IPS-11a (cell line): ENCODE results near the gene SPRTN.
A peak's percentile ranks its signal among the peaks of the same experiment; 100 is the strongest.

ENCODE experiments used
- H3K4me3 ChIP-seq: one replicate; pipeline ENCODE4 v1.5.1; 2013; ENCODE audit warnings: low read depth, low read length, control low read depth

Gene SPRTN, protein sequence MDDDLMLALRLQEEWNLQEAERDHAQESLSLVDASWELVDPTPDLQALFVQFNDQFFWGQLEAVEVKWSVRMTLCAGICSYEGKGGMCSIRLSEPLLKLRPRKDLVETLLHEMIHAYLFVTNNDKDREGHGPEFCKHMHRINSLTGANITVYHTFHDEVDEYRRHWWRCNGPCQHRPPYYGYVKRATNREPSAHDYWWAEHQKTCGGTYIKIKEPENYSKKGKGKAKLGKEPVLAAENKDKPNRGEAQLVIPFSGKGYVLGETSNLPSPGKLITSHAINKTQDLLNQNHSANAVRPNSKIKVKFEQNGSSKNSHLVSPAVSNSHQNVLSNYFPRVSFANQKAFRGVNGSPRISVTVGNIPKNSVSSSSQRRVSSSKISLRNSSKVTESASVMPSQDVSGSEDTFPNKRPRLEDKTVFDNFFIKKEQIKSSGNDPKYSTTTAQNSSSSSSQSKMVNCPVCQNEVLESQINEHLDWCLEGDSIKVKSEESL

DNA sequence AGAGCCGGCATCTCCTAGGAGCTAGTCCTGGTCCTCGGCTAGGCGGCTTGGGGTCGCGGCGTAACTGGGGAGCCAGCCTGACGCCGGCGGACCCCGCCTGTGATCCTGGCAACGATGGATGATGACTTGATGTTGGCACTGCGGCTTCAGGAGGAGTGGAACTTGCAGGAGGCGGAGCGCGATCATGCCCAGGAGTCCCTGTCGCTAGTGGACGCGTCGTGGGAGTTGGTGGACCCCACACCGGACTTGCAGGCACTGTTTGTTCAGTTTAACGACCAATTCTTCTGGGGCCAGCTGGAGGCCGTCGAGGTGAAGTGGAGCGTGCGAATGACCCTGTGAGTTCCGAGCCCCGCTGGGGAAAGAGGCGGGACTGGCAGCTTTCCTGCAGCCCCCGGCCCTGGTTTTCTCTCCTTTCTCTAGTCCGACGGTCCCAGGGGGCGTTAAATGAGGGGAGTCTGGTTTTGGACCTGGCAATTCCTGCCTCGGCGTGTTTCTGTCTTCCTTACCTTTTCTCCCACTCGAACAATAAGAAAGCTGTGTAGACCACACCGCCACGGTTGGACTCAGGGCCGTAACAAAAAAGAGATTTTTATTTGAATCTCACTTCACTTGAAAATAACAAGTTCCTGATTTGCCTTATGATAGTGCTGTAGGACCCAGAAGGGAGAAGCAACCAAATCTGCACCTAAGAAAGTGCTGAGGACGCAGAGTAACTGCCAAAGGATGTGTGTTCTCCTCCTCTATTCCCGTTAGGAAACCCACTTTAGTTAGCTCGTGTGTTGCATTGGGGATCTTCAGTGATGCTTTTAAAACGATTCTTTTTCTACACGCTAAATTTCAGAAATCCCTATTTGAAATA lies at the start of gene SPRTN:
Gene SPRTN (plus strand): TSS at position 24 of the 859 bp plus-strand sequence. CDS start 91 bp downstream, at position 115.
- peak within 1 kb of the TSS; percentile 100 for H3K4me3 ChIP-seq

DNA sequence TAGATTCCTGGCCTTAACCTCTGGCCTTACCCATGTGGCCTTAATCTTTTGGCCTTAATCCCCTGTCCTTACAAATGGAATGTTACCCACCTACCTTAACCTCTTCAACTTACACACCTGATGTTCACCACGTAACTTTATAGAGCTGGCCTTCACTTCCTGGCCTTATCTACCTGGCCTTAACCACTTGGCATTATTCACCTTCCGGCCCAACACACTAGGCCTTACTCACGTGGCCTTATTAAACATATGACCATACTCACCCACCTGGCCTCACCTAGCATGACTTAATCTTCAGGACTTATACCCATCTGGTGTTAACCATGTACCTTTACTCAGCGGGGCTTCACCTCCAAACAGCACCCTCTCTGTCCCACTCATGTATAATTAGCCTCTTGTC lies 42.2 kb upstream of the SPRTN start:
- no peak overlapping the region for H3K4me3 ChIP-seq

DNA sequence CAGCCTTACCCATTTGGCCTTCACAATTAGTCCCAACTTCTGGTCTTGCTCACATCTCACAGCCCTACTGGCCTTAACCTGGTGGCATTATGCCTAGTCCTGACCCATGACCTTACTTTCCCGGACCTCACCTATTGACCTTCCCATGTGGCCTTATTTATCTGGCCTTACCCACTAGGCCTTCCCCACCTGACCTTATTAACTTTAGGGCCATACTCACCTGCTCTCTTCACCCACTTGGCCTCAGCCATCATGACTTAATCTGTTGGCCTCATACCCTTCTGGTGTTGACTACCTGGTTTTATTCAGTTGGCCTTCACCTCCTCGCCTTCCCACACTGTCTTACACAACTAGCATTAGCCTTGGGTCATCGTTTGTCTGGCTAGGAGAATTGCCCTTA lies 36.1 kb upstream of the SPRTN start:
- H3K4me3 ChIP-seq: no peak overlapping the region

DNA sequence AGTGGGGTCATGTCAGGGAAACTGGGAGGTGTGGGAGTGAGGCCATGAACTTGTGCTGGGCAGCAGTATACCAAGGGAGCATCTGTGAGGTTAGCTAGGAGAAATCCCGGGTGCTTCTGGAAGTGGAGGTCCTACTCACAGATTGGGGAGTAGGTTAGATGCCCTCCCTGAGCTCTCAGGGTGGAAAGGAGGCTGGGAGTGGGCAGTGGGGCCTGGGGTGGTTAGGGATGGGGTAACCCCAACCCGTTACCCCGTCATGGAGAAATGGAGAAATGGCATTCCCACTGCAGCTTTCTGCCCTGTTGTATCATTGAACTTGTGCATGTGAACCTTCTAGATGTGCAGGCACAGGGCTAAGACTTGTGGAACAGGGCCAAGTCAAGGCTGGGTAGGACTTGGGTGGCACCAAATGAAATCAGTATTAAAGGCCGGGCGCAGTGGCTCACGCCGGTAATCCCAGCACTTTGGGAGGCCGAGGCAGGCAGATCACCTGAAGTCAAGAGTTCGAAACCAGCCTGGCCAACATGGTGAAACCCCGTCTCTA lies 27.6 kb upstream of the SPRTN start:
- H3K4me3 ChIP-seq: no peak overlapping the region

DNA sequence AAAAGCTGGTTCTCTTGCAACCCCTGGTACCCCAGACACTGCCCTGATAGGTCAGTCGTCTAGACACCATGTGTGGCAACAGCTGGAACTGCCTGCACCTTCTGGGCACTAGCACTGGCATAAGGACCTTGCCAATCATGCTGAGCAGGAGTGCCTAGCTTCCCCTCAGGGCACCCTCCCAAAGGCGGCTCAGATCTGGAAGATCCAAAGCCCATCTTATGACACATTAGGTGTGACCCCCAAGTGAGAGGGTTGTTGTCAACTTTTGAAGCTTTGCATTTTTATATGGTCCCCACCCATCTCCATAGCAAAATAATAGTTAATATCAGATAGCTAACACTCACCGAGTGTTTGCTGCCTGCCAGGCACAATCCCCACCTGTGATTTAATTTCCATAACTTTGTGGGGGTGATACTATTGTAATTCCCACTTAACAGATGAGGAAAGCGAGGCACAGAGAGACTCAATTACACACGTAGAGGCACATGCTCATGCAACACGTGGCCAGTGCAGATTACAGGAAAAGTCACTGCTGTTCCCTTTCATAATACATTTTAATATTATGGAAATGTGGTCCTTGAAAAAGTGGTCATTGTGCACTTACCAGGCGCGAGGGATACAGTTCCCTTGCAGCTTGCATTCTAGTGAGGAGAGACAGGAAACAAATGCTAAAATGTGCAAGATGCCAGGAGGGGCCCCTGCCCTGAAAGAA lies 26.2 kb upstream of the SPRTN start:
- no peak overlapping the region for H3K4me3 ChIP-seq

DNA sequence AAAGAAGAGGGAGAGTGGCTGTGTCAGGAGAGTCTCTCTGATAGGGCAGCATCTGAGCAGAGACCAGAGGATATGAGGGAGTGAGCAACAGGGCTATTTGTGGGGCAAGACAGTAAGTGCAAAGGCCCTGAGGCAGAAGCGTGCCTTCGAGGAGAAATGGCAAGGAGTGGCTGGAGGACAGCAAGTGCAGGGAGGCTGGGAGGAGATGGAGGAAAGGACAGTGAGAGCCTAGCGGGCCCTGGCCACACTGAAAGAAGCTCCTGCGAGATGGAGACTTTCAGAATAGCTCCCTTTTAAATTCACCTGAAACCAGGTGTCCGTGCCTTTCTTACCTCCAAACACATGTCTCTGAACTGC lies 25.7 kb upstream of the SPRTN start:
- no peak overlapping the region for H3K4me3 ChIP-seq

DNA sequence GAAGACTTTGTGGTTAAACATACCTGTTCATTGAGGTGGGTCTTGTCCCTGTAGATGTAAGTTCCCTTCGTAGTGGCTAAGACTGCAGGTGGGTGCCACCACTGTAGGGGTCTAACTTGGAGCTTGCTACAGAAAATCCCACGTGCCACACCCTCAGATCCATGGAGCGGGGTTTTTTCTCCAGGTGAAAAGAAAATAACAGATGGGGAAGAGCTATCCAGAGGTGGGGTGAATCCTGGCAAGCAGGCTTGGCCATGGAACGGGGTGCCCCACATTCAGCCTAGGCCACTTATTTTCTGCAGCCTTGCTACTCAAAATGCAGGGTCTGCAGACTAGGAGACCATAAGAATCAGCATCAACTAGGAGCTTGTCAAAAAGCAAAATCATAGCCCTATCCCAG lies 24.4 kb upstream of the SPRTN start:
- no peak overlapping the region for H3K4me3 ChIP-seq

DNA sequence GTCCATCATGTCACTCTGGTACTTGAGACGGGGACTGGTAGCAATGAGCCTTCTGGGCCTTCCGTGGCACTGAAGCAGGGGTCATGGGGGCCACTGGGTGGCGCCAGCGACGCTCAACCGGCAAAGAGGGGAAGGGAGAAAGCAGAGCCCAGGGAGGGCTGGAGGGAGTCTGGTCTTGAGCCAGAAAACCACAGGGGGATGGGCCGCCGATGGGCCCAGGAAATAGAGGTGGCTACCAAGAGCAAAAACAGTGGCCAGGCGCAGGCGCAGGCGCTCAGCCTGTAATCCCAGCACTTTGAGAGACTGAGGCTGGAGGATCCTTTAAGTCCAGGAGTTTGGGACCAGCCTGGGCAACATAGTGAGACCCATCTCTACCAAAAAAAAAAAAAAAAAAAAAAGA lies 22.2 kb upstream of the SPRTN start:
- no peak overlapping the region for H3K4me3 ChIP-seq

DNA sequence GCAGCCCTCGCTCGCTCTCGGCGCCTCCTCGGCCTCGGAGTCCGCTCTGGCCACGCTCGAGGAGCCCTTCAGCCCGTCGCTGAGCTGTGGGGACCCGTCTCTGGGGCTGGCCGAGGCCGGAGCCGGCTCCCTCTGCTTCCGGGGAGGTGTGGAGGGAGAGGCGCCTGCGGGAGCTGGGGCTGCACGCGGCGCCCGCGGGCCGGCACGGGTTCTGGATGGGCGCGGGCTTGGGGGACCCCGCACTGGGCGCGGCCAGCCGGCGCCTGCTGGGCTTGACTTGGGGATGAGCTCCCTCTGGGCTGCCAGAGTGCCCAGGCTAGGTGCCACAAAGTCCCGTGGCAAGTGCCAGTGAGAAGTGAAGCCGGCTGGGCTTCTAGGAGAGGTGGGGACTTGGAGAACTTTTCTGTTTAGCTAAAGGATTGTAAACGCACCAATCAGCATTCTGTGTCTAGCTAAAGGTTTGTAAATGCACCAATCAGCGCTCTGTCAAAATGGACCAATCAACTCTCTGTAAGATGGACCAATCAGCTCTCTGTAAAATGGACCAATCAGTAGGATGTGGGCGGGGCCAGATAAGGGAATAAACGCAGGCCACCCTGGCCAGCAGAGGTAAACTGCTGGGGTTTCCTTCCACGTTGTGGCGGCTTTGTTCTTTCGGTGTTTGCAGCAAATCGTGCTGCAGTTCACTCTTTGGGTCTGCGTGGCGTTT lies 20.6 kb upstream of the SPRTN start:
- H3K4me3 ChIP-seq: no peak overlapping the region

DNA sequence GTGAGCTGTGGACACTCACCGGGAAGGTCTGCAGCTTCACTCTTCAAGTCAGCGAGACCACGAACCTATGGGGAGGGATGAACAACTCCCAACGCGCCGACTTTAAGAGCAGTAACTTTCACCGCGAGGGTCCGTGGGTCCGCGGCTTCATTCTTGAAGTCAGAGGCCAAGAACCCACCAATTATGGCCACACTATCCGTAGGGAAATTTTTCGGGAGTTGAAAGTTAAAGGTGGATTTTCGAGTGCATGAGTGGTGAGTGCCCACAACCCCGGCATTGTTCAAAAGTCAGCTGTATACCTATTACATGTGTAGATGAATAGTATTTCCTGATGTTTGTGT lies 20.1 kb upstream of the SPRTN start:
- no peak overlapping the region for H3K4me3 ChIP-seq

DNA sequence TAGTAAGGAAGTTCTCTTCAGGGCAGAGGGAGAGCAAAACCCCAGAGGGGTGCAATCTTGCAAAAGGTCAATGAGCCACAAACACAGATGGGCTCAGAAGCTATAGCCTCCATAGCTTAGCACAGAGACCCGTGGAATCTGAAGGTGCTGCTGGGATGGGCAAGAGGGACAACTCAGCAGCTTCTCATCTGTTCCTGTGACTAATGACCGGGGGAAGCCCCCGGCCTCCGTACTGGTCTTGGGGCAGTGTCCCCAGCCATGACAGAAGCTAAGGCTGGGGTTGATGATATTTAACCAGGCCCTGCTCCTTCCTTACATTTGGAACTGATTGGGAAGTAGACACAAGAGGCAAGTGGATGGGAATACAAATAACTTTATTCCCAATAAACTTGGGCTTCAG lies 19.5 kb upstream of the SPRTN start:
- no peak overlapping the region for H3K4me3 ChIP-seq

DNA sequence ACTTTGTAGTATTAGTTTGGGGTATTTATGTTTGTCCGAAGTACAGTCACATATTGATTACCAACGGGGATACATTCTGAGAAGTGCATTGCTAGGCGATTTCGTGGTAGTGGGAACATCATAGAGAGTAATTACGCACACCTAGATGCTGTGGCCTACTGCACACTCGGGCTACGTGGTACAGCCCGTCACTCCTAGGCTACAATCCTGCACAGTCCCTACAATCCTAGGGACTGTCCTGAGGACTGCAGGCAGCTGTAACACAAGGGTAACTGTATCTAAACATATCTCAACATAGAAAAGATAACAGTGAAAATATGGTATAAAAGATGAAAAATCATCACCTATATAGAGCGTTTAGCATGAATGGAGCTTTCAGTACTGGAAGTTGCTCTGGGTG lies 19.0 kb upstream of the SPRTN start:
- H3K4me3 ChIP-seq: no peak overlapping the region

DNA sequence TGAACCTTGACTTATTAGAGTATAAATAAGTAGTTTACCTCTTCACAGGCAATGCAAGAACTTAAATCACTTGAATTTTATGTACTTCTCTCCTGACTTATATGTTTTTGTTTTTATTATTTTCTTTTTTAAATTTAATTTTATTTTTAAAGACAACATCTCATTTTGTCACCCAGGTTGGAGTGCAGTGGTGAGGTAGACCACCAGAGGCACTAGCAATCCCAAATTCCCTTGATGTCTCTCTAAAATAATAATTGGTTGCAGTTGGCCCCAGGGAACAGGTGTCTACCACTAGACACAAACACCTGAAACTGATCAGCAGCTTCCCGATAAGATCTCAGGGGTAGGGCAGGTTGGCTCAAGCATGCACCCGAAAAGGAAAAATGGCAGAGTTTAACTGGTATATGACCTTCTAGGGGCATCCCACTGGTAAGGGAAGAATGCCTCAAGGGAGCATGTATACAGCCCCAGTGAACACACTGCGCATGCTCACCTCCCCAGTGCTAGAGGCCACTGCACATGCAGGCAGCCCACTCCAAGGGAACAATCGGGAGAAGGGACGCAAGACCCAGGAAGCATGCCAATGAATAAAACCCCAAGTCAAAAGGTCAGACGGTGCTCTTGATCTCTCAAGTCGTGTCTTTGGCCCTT lies 15.1 kb upstream of the SPRTN start:
- no peak overlapping the region for H3K4me3 ChIP-seq

DNA sequence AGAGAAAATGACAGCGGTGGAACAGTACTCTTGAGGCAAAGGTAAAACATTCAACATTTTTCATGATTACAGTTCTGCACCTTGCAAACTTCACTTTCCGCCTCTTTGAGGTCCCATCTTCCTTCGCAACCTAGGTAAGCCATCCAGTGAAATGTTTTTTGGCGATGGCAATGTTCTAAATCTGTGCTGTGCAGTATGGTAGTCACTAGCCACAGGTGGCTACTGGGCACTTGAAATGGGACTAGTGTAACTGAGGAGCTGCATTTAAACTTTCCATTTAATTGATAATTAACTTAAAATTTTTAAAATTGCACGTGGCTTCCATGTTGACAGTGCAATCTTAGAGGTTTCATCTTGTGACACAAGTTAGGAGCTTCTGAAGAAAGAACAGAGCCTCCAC lies 13.4 kb upstream of the SPRTN start:
- no peak overlapping the region for H3K4me3 ChIP-seq

DNA sequence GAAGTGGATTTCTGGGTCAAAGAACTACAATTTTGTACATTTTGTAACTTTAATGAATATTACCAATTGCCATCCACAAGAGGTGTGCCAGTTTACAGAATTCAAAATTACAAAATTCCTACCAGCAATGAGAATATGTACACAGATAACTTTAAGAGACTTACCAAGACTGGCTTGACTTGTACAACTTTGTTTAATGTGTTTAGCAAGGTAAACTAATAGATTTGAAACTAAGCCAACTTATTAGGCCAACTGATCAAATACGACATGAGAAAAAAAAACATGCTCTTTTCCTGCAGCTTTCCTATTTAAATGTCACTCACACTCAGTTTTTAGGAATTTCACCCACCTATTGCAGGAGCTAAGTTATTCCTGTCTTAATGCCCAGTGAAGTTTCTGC lies 11.8 kb upstream of the SPRTN start:
- H3K4me3 ChIP-seq: no peak overlapping the region

DNA sequence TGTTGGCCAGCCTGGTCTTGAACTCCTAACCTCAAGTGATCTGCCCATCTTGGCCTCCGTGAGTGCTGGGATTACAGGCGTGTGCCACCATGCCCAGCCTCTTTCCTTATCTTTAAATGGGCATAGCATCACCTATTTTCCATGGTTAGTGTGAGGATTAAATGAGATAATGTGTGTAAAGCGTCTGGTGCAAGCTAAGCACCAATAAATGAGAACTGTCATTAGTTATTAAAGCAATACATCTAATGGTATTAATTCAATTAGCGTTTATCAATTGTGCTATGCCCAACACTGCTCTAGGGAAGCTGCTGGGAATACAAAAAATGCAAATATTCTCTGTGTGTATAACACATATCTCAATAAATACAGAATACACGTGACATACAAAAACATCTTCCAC lies 10.5 kb upstream of the SPRTN start:
- H3K4me3 ChIP-seq: no peak overlapping the region

DNA sequence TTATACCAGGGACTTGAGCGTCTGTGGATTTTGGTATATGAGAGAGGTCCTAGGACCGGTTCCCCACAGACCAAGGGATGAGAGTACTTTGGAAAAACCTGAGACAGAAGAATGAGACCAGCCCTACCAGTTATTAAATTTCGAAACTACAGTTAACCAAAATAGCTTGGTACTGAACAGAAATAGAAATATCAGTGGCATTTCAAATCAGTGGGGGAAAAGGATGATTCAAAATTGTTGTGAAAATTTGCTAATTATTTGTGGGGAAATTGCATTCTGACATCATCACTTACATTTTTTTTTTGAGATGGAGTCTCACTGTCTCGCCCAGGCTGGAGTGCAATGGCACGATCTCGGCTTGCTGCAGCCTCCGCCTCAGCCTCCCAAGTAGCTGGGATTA lies 8.6 kb upstream of the SPRTN start:
- no peak overlapping the region for H3K4me3 ChIP-seq

DNA sequence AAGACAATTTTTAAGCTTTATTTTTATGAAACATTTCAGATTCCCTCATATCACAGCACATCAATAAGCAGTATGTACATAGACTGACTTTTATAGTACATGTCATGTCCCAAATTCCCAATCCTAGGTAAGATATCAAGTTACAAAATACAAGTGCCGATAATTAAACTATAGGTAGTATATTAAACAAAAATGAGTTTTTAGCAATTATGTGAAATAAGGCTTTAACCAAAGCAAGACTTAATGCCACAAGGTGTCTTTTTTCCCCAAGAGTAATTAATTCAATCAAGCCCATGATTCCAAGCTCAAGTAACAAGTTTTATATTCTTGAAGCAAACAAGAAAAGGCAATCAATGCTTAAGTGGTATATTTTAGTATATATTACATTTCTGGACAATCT lies 5.3 kb upstream of the SPRTN start:
- no peak overlapping the region for H3K4me3 ChIP-seq

DNA sequence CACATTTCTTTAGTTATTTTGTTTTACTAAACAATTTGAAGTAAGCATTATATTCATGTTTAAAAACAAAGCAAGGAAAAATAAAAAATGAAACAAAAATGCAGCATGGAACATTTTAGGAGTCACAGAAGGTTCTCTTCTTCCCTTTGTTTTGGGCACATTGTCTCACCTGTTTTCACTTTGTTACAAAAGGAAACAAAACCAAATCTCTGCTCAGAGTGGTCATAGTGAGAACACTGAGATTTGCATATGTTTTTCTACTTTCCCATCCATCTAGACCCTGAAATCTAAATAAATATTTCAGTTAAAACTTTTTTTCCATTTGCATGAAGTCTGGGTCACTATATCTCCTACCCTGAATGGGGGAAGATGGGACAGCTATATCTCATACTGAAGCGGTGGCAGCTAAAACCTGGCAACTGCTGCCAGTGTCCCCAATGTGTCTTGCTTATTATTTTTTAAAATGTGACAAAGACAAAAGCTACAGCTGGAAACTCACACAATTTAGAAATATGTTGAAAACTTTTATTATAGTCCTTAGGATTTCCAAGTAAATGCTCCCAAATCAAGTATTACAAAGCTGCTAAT lies 3.9 kb upstream of the SPRTN start:
- H3K4me3 ChIP-seq: peak overlapping the region; percentile 28

DNA sequence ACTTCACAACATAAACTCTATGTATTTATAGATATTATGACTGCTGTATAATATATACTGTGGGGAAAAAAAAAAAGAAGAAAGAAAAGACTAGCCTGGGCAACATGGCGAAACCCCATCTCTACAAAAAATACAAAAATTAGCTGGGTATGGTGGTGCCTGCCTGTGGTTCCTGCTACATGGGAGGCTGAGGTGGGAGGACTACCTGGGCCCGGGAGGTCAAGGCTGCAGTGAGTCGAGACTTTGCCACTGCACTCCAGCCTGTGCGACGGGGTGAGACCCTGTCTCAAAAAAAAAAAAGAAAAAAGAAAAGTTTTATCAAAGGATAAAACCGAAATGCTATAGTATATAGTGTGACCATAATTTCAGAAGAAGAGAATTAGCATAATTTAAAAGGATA lies 3.1 kb upstream of the SPRTN start:
- H3K4me3 ChIP-seq: no peak overlapping the region
